ENCODE results near the gene PRPF40A.

The PRPF40A gene

GRCh38 chr2:152716805-152717227 is 445 bp downstream of the PRPF40A start:
- DNase-seq, result no peak

GRCh38 chr2:152715854-152716428 is 1.3 kb downstream of the PRPF40A start:
- DNase-seq, result no peak

- no peak for DNase-seq
Measured at GRCh38 chr2:152715112-152715511, 2.1 kb downstream of the PRPF40A start.

GRCh38 chr2:152710713-152711112 is 6.5 kb downstream of the PRPF40A start:
- no peak for DNase-seq

- DNase-seq, result no peak
Measured at GRCh38 chr2:152708742-152709141, 8.5 kb downstream of the PRPF40A start.

GRCh38 chr2:152706477-152707021 is 10.7 kb downstream of the PRPF40A start:
- no peak for DNase-seq

- DNase-seq, result no peak
Measured at GRCh38 chr2:152701198-152701597, 16.1 kb downstream of the PRPF40A start.

GRCh38 chr2:152696476-152696875 is 20.8 kb downstream of the PRPF40A start:
- DNase-seq, result no peak

GRCh38 chr2:152695763-152696162 is 21.5 kb downstream of the PRPF40A start:
- no peak for DNase-seq

GRCh38 chr2:152694161-152694661 is 23.1 kb downstream of the PRPF40A start:
- DNase-seq, result no peak

- no peak for DNase-seq
Measured at GRCh38 chr2:152693033-152693432, 24.2 kb downstream of the PRPF40A start.

GRCh38 chr2:152686321-152686720 is 30.9 kb downstream of the PRPF40A start:
- DNase-seq, result no peak

GRCh38 chr2:152683400-152683799 is 33.9 kb downstream of the PRPF40A start:
- DNase-seq, result no peak

GRCh38 chr2:152682663-152683062 is 34.6 kb downstream of the PRPF40A start:
- no peak for DNase-seq

GRCh38 chr2:152678808-152679207 is 38.5 kb downstream of the PRPF40A start:
- no peak for DNase-seq

GRCh38 chr2:152676461-152676860 is 40.8 kb downstream of the PRPF40A start:
- no peak for DNase-seq

GRCh38 chr2:152674334-152674733 is 42.9 kb downstream of the PRPF40A start:
- DNase-seq, result no peak

- no peak for DNase-seq
Measured at GRCh38 chr2:152664725-152665124, 52.5 kb downstream of the PRPF40A start.

GRCh38 chr2:152661076-152661475 is 56.2 kb downstream of the PRPF40A start:
- no peak for DNase-seq

- no peak for DNase-seq
Measured at GRCh38 chr2:152658221-152658620, 59.0 kb downstream of the PRPF40A start.

- DNase-seq, result no peak
Measured at GRCh38 chr2:152657043-152657442, 60.2 kb downstream of the PRPF40A start.

- DNase-seq, result no peak
Measured at GRCh38 chr2:152655880-152656279, 61.4 kb downstream of the PRPF40A start.

GRCh38 chr2:152651834-152652233 is 65.4 kb downstream of the PRPF40A start:
- no peak for DNase-seq

GRCh38 chr2:152650768-152651371 is 66.4 kb downstream of the PRPF40A start:
- DNase-seq, result no peak

GRCh38 chr2:152649997-152650396 is 67.3 kb downstream of the PRPF40A start:
- no peak for DNase-seq

Data from SHP77 treated with DMSO at 0.1 percent for 48 hours (cell line).